Activated CD4-positive, alpha-beta T cell treated with anti-CD3 and anti-CD28 coated beads, Interleukin-2, Interleukin-4, amounts not matched to agents 100 ng/mL and 50 ng/mL, durations not matched to agents 16 hours and 8 hours (primary cell): ENCODE data around the gene DPY19L1.
A peak's percentile ranks its signal among the peaks of the same experiment; 100 is the strongest.
"Not testable (repeated sequence)": the region's sequence is repeated elsewhere in the genome, so short reads cannot be mapped to it uniquely, and the experiment has no call there.

Source experiments
- DNase-seq: peaks from one replicate; pipeline ENCODE4 v3.0.0-alpha.2; 2020; ENCODE audit warnings: low spot score

Gene DPY19L1

GRCh38 chr7:34988442-34989125 is 48.7 kb downstream of the DPY19L1 start:
- not testable (repeated sequence) for DNase-seq

DNA sequence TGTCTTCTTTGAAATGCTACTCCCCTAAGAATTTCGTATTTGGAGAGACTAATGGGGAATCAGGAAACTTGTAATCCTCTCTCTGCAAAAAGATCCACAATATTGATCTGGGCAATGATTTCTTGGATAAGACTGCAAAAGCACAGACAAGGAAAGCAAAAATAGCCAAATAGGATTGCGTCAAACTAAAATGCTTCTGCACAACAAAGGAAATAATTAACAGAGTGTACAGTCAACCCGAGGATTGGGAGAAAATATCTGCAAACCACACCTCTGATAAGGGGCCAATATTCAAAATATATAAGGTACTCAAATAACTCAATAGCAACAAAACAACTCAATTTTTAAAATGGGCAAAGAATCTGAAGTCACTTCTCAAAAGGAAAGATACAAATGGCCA is 52.1 kb downstream of the DPY19L1 start:
- DNase-seq = not testable (repeated sequence)

DNA sequence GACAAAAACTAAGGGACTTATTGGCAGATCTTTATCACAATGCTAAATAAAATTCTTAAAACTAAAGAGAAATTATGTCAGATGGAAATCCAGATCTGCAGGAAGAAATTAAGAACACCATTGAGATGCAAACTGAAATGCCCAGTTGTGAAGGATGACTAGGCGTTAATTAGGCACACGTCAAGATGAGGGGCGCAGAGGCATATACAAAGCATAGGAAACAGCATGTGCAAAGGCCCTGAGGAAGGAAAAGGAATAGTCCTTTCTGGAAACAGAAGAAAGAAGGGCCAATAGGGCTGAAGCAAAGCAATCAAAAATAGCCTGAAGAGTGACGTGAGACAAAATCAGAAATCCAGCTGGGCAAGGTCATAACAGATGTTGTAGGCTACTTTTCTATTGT is 53.1 kb downstream of the DPY19L1 start:
- DNase-seq = not testable (repeated sequence)

DNA sequence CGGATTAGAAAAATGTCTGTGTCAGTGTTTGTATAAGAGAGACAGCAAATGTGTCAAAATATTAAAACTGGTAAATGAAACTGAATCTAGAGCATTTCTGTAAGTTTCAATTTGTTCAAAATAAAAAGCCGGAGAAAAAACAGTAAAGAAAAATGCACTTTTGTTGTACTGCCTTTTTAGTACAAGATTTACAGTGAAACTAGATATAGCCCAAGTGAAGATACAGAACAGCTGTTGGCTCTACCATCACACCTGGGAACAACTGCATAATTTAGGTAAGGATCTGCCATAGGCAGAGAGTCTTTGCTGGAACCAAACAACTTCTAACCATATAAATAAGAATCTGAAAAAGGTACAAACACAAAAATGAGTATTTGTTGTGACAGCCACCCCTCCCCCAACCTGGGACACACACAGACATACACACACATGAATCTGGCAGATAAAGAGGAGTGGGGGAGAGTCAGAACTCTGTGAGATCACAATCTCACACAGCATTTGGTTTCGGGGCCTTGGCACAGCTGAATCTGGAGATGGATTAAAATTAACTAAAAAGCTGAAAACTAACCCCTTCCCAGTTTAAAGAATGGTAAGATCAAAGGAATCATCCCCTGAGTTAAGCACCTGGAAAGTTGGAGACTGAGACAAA is 54.8 kb downstream of the DPY19L1 start:
- no peak for DNase-seq

DNA sequence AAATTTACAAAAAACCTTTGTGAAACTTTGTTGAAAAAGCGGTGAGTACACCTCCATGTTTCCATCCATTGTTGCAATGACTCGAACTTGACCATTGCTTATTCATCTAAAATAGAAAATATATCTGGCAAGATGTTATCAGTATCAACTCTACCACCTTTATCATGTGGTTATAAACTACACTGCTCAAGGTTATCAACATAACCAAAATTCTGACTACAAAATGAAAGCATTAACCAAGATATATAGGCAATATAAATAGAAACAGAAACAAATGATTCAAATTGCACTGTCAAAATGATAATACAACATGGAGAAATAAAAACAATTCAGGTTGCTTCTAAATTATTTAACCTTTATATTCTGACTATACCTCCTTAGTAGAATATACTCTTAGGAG is 58.2 kb downstream of the DPY19L1 start:
- DNase-seq = not testable (repeated sequence)

DNA sequence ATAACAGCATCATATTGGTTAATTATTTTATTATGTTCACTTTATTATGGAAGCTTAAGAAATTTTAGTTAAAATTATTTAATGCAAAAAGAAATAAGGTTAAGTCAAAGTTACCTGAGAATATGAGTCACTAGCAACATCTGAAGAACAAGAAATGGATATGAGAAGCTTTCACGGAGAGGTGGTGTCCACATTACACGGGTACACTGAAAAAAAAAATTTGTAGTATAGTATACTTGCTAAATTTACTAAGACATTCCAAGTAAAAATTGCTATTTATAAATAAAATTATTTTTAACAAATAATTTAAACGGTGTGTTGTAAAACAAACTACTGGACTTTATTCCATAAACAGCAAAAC is 63.9 kb downstream of the DPY19L1 start:
- DNase-seq = no peak

GRCh38 chr7:34972739-34973399 is 64.4 kb downstream of the DPY19L1 start:
- DNase-seq = not testable (repeated sequence)

DNA sequence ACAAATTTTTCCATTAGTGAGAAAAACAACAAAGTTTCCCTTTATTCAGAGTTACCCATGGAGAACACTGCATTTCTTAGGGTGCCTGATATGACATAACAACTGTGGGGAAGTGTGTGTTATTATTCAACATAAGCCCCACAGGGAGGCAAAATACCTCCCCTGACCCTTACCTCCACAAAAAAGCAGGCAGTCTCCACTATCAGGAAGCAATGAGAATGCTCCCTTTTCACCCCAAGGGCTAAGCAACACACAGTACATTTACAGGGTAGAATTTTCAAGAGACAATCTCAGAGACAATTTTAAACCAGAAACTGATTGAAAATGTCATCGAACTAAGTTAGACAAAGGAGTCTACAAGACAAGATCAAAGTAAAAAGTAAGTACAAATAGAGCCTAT is 69.5 kb downstream of the DPY19L1 start:
- not testable (repeated sequence) for DNase-seq

GRCh38 chr7:34966504-34966903 is 70.8 kb downstream of the DPY19L1 start:
- not testable (repeated sequence) for DNase-seq

DNA sequence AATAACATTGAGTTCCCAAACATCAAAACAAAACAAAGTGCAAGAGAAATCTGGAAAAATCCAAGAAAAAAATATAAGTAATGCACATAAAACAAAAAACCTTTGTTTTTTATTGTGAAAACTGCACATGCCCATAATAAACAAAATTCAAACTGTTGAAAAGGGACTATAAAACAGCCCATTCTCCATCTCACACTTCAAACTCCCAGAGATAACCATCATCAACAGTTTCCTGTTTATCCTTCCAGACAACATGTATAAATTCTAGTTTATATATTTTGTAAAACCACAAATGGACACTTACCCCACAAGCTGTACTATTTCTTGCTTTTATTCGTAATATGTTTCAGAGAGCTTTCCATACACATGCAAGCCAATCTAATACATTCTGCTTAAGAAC is 79.3 kb downstream of the DPY19L1 start:
- DNase-seq = no peak

- no peak for DNase-seq
Measured at GRCh38 chr7:34952822-34953221, 84.5 kb downstream of the DPY19L1 start.

DNA sequence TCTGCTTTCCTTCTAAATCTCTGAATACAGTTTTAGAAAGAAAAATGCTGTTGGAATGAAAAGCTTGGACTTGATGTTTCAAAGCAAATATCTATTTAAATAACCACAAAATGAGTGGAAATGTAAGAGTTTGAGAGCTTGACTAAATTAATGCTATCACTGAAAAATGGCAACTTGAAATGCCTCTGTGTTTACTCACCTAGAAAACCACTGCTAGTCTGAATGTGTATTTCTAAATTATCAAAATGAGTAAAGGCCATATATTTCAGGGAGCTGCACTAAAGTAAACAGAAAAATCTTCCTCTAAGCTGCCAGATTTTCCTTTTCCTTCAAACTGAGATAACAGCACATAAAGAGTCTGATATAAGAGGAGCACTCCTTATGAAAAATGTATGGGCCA is 87.9 kb downstream of the DPY19L1 start:
- DNase-seq = no peak

- DNase-seq = not testable (repeated sequence)
Measured at GRCh38 chr7:34947427-34947826, 89.9 kb downstream of the DPY19L1 start.

DNA sequence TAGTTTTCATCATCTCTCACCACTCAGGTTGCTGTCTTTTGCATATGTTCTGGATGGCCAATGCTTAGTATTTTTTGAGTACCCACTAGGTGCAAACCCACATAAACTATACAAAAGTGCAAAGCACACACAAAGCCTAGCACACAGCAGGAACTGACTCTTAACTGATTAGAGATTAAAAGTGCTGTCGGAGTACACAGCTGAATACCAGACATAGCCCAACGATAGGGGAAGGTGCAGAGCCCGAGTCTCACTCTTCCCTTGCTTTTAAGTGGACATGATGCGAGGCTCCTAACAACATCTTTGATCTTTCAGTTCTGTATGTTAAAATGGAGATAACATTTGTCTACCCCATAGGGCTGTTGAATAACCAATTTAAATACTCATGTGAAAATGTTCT is 90.8 kb downstream of the DPY19L1 start:
- no peak for DNase-seq

GRCh38 chr7:34945894-34946477 is 91.3 kb downstream of the DPY19L1 start:
- not testable (repeated sequence) for DNase-seq

DNA sequence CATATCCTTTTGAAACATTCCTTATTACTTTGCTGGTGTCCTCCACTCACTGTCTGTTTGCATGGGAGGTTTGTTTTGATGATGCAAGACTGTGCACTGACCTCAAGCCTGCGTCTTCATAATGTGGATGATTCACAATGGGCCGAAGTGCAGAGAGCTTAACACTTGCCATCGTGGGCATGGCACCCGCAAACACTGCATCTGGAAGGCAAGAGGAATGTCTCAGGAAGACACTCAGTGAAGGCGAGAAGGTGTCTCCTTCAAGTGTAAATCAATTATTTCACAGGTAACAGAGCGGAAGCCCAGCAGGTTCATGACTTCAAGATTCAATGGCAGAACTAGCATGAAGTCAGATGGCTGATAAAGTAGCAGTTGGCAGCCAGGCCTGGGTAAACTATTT is 98.1 kb downstream of the DPY19L1 start:
- DNase-seq = no peak

DNA sequence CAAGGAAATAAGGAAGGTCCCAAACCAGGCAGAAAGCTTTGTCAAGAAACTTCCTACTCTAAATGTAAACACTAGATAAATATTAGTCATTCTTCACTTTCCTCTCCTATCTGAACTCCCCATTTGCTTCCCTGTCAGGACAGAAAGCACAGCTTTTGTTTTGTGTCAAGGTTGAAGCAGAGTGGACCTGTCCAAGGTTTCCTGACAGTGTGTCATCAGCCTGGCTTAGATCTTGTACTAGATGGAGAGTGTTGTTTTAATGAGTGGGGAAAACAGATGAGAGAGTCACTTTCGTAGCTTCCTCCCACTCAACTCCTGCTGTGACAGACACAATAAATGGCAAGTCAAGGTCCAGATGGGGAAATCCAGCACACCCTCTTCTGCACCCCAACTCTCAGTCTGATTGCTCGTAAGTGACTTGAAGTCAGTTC is 101.5 kb downstream of the DPY19L1 start:
- DNase-seq = not testable (repeated sequence)

- no peak for DNase-seq
Measured at GRCh38 chr7:34931739-34932138, 105.5 kb downstream of the DPY19L1 start.

GRCh38 chr7:34929783-34930182 is 107.5 kb downstream of the DPY19L1 start:
- not testable (repeated sequence) for DNase-seq

- DNase-seq = no peak
Measured at GRCh38 chr7:34928560-34928959, 108.7 kb downstream of the DPY19L1 start.

GRCh38 chr7:34928052-34928451 is 109.2 kb downstream of the DPY19L1 start:
- DNase-seq = peak; percentile 39

- not testable (repeated sequence) for DNase-seq
Measured at GRCh38 chr7:34920470-34920869, 116.8 kb downstream of the DPY19L1 start.

- DNase-seq = not testable (repeated sequence)
Measured at GRCh38 chr7:34919038-34919437, 118.2 kb downstream of the DPY19L1 start.
